HG02973 (cell line): ENCODE data around the gene SURF1.
"Not testable (repeated sequence)": the region's sequence is repeated elsewhere in the genome, so short reads cannot be mapped to it uniquely, and the experiment has no call there.

Experiments
- ATAC-seq: cut with Tn5 transposase; IDR thresholded peaks from one replicate; pipeline ENCODE4 v1.9.1; 2021; ENCODE audit warnings: moderate library complexity; ENCODE audit not compliant: unreplicated experiment

The SURF1 gene

GRCh38 chr9:133346021-133346785 is 10.1 kb downstream of the SURF1 start:
- ATAC-seq = no peak

GRCh38 chr9:133345596-133345995 is 10.7 kb downstream of the SURF1 start:
- ATAC-seq = no peak

DNA sequence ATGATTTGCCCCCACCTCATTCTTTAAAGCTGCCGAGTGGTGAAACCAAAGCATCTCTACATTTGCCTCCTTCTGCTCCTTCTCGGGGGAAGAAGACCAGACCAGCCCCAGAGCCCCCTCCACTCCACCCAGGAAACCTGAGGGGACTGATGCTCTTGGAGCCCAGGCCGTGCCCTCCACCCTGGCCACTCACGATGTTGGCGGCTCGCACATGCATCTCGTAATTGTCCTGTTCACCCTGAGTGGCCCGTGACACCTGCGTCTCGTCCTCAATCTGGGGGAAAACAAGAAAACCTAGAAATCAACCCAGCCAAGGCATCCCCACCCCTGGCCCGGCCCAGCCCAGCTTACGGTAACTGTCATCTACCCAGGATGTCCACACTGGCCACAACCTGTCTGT is 11.3 kb downstream of the SURF1 start:
- ATAC-seq = no peak

GRCh38 chr9:133344071-133344470 is 12.2 kb downstream of the SURF1 start:
- ATAC-seq = no peak

- no peak for ATAC-seq
Observed at GRCh38 chr9:133342570-133342969, 13.7 kb downstream of the SURF1 start.

- no peak for ATAC-seq
Observed at GRCh38 chr9:133342069-133342406, 14.2 kb downstream of the SURF1 start.

DNA sequence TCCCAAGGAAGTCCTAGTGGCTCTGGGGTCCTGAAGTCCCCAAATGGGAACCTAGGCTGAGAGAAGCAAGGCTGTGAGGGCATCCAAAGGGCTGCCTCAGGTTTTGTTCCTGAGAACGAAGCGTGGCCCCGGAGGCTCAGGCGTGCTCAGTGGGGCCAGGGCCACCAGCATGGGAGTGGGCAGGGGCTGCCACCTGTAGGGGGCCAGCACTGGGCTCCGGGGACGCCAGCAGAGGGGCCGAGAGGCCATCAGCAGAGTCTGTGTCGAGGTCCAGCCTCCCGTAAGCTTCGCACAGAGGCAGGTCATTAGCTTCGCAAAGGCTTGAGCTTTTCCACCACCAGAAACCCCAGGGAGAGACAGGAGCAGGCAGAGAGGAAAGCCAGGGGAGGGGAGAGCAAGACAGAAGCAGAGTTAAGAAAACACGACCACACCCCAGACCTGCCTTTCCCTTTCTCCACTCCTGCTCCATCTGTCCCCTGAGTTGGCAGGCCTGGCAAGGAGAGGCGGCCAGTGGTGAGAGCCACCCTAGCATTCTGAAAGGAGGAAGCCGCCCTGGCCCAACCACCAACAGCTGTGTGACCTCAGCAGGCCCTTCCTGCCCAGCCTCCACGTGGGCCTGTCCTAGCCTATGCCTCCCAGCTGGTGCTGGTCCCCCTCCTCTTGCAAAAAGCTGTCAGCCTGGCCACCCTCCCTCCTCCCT is 14.8 kb downstream of the SURF1 start:
- ATAC-seq = no peak

- ATAC-seq = no peak
Observed at GRCh38 chr9:133340916-133341315, 15.4 kb downstream of the SURF1 start.

GRCh38 chr9:133340256-133340655 is 16.0 kb downstream of the SURF1 start:
- no peak for ATAC-seq

- ATAC-seq = no peak
Observed at GRCh38 chr9:133339641-133340040, 16.6 kb downstream of the SURF1 start.

DNA sequence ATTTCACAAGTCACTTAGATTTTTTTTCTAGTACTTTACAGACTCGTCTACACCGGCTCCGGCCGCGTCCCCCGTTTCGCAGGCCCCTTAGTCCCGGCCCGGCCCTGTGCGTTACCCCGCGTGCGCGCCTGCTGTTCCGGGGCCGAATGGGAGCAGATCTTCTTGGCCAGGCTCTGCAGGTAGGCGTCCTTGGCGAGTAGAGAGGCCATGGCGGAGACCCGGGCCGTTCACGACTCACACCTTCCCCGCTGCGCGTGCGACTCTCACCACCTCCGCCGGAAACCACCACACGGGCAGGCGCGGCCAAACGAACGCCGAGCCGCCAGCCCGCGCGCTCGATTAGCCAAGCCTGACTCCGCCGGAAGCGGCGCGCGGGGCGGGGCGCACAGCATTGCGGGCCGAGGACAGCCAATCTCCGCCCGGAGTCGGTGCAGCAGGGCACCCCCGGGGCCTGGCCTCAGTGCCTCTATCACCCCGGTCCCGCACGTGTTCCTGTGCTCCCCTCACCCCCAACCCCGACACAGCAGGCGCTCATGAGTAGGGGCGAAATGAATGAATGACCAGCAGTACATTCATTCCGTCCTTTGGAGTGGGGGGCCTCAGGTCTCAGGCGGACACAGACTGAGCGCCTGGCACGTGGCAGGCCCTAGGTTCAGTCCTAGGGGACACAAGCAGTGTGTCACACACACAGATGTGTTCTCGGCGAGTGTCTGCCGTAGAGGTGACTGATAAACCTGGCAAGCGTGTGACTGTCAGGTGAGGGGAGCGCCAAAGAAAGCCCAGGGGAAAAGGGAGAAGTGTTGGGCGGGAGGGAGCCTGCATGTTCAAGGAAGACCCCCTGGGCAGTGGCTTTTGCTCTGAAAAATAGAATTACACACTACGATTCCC is 20.1 kb downstream of the SURF1 start, which contains the start of gene SURF6:
SURF6 (minus strand) TSS at position 265 of the 888 bp plus-strand sequence; CDS start at position 209, 56 bp downstream.
- ATAC-seq = peak; percentile 82

DNA sequence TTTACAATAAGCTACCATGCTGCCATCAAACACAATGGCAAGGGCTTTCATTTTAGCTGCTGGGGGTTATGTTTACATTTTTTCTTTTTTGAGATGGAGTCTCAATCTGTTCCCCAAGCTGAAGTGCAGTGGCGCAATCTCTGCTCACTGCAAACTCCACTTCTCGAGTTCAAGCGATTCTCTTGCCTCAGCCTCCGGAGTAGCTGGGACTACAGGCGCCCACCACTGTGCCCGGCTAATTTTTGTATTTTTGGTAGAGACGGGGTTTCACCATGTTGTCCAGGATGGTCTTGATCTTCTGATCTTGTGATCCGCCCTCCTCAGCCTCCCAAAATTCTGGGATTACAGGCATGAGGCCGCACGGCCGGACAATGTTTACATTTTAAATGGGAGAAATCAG is 21.4 kb downstream of the SURF1 start:
- not testable (repeated sequence) for ATAC-seq

GRCh38 chr9:133334161-133334560 is 22.1 kb downstream of the SURF1 start:
- no peak for ATAC-seq

- ATAC-seq = no peak
Observed at GRCh38 chr9:133333566-133333965, 22.7 kb downstream of the SURF1 start.

- ATAC-seq = no peak
Observed at GRCh38 chr9:133333011-133333410, 23.3 kb downstream of the SURF1 start.

DNA sequence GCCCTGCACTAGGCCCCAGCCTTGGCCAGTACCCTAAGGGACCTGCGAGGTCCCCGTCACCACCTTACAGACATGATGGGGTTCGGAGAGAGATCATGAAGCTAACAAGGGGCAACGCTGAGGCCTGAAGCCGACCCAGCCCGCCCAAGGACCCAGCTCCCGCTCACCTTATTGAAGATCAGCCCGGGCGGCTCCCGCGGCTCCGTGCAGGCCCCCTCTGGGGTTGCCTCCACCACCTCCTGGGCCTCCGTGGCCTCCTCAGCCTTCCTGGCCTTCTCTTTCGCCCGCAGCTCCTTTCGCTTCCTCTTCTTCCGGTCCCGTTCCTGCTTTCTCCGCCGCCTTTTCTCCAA is 23.9 kb downstream of the SURF1 start:
- ATAC-seq = no peak

GRCh38 chr9:133331641-133332380 is 24.5 kb downstream of the SURF1 start:
- no peak for ATAC-seq

- no peak for ATAC-seq
Observed at GRCh38 chr9:133331221-133331620, 25.1 kb downstream of the SURF1 start.

GRCh38 chr9:133329306-133330156 is 26.8 kb downstream of the SURF1 start:
- not testable (repeated sequence) for ATAC-seq
